Measurements from ENCODE around the gene PTPRCAP. TPM values are rescaled to one million over a fixed set of nuclear protein-coding genes. Genes with fewer than 3 reads are reported as not detected.
A peak's percentile ranks its signal among the peaks of the same experiment; 100 is the strongest.
"Not testable (repeated sequence)": the region's sequence is repeated elsewhere in the genome, so short reads cannot be mapped to it uniquely, and the experiment has no call there.

Gene PTPRCAP
- total RNA-seq (2014; rRNA removed; shearing (Covaris generic)): not detected in 2 replicates

- in situ Hi-C loops (cut with HindIII; ENCODE audit: low sequenced_read_pairs): no loop called here
- no peak for DNase-seq (ENCODE audit: low spot score)
Measured at GRCh38 chr11:67437082-67437808, at the start of gene PTPRCAP. Gene PTPRCAP, minus strand, starts transcription at chr11:67437682. Its CDS starts 63 bp downstream, at chr11:67437619.

- in situ Hi-C loops (cut with HindIII; ENCODE audit: low sequenced_read_pairs): no loop called here
- no peak for DNase-seq (ENCODE audit: low spot score)
Measured at GRCh38 chr11:67486481-67487195, 49.2 kb upstream of the PTPRCAP start.

- DNase-seq (ENCODE audit: low spot score); in situ Hi-C loops (cut with HindIII; ENCODE audit: low sequenced_read_pairs): not testable (repeated sequence)
Measured at GRCh38 chr11:67485873-67486361, 48.4 kb upstream of the PTPRCAP start.

GRCh38 chr11:67484847-67485311 lies 47.4 kb upstream of the PTPRCAP start:
- in situ Hi-C loops (cut with HindIII; ENCODE audit: low sequenced_read_pairs): no loop called here
- DNase-seq (ENCODE audit: low spot score): no peak

- DNase-seq (ENCODE audit: low spot score): no peak
- in situ Hi-C loops (cut with HindIII; ENCODE audit: low sequenced_read_pairs): no loop called here
Measured at GRCh38 chr11:67483831-67484665, 46.6 kb upstream of the PTPRCAP start.

- in situ Hi-C loops (cut with HindIII; ENCODE audit: low sequenced_read_pairs): no loop called here
- DNase-seq (ENCODE audit: low spot score): peak; percentile 98
Measured at GRCh38 chr11:67482827-67483798, 45.6 kb upstream of the PTPRCAP start, which contains the start of gene AIP. Gene AIP, plus strand, starts transcription at chr11:67483026. Its CDS starts 133 bp downstream, at chr11:67483159.

GRCh38 chr11:67482275-67482826 lies 44.9 kb upstream of the PTPRCAP start:
- in situ Hi-C loops (cut with HindIII; ENCODE audit: low sequenced_read_pairs): no loop called here
- no peak for DNase-seq (ENCODE audit: low spot score)

- in situ Hi-C loops (cut with HindIII; ENCODE audit: low sequenced_read_pairs): not testable (repeated sequence)
Measured at GRCh38 chr11:67477344-67478050, 40.0 kb upstream of the PTPRCAP start.

GRCh38 chr11:67476692-67477091 lies 39.2 kb upstream of the PTPRCAP start:
- DNase-seq (ENCODE audit: low spot score); in situ Hi-C loops (cut with HindIII; ENCODE audit: low sequenced_read_pairs): not testable (repeated sequence)

More at GRCh38 chr11:67477344-67478050, 40.0 kb upstream of the PTPRCAP start:
- DNase-seq (ENCODE audit: low spot score): not testable (repeated sequence)

GRCh38 chr11:67472882-67473281 lies 35.4 kb upstream of the PTPRCAP start:
- in situ Hi-C loops (cut with HindIII; ENCODE audit: low sequenced_read_pairs): no loop called here

GRCh38 chr11:67470337-67471002 lies 33.0 kb upstream of the PTPRCAP start:
- in situ Hi-C loops (cut with HindIII; ENCODE audit: low sequenced_read_pairs): no loop called here
- no peak for DNase-seq (ENCODE audit: low spot score)

More at GRCh38 chr11:67472882-67473281, 35.4 kb upstream of the PTPRCAP start:
- no peak for DNase-seq (ENCODE audit: low spot score)

GRCh38 chr11:67469508-67469811 lies 32.0 kb upstream of the PTPRCAP start:
- DNase-seq (ENCODE audit: low spot score): no peak

GRCh38 chr11:67468759-67469507 lies 31.5 kb upstream of the PTPRCAP start, which contains the start of gene TMEM134:
Gene TMEM134, minus strand, starts transcription at chr11:67469251. Its CDS starts 59 bp downstream, at chr11:67469192.
- DNase-seq (ENCODE audit: low spot score): peak; percentile 94

More at GRCh38 chr11:67469508-67469811, 32.0 kb upstream of the PTPRCAP start:
- in situ Hi-C loops (cut with HindIII; ENCODE audit: low sequenced_read_pairs): no loop called here

GRCh38 chr11:67468456-67468758 lies 30.9 kb upstream of the PTPRCAP start:
- in situ Hi-C loops (cut with HindIII; ENCODE audit: low sequenced_read_pairs): no loop called here
- DNase-seq (ENCODE audit: low spot score): no peak

More at GRCh38 chr11:67468759-67469507, 31.5 kb upstream of the PTPRCAP start, which contains the start of gene TMEM134:
- in situ Hi-C loops (cut with HindIII; ENCODE audit: low sequenced_read_pairs): no loop called here

- in situ Hi-C loops (cut with HindIII; ENCODE audit: low sequenced_read_pairs): no loop called here
- DNase-seq (ENCODE audit: low spot score): peak; percentile 67
Measured at GRCh38 chr11:67468056-67468455, 30.6 kb upstream of the PTPRCAP start.

Measured in G401 (cell line).